Ishikawa (cell line): Measurements from ENCODE around the gene FPGS.

ENCODE experiments used
- CEBPB ChIP-seq: IDR thresholded peaks from 2 replicates; pipeline ENCODE4 v1.6.1; 2012
- CREB1 ChIP-seq: IDR thresholded peaks from 2 replicates; pipeline ENCODE4 v1.6.1; 2012; ENCODE audit warnings: low read depth
- EGR1 ChIP-seq: IDR thresholded peaks from 2 replicates; pipeline ENCODE4 v1.6.1; 2012
- EP300 ChIP-seq: IDR thresholded peaks from 2 replicates; pipeline ENCODE4 v1.6.1; 2012; ENCODE audit warnings: borderline replicate concordance
- FOXM1 ChIP-seq: IDR thresholded peaks from 2 replicates; pipeline ENCODE4 v1.6.1; 2012; ENCODE audit warnings: low read depth, borderline replicate concordance
- MAX ChIP-seq: IDR thresholded peaks from 2 replicates; pipeline ENCODE4 v1.6.1; 2012
- NFIC ChIP-seq: IDR thresholded peaks from 2 replicates; pipeline ENCODE4 v1.6.1; 2012
- RAD21 ChIP-seq: IDR thresholded peaks from 2 replicates; pipeline ENCODE4 v1.6.1; 2012; ENCODE audit warnings: low read depth
- TAF1 ChIP-seq: IDR thresholded peaks from 2 replicates; pipeline ENCODE4 v1.6.1; 2012; ENCODE audit warnings: low read depth, mild to moderate bottlenecking
- TCF12 ChIP-seq: IDR thresholded peaks from 2 replicates; pipeline ENCODE4 v1.6.1; 2012; ENCODE audit warnings: low read depth
- YY1 ChIP-seq: IDR thresholded peaks from 2 replicates; pipeline ENCODE4 v1.6.1; 2012; ENCODE audit warnings: low read depth
- ZBTB7A ChIP-seq: IDR thresholded peaks from 2 replicates; pipeline ENCODE4 v1.6.1; 2012; ENCODE audit warnings: low read depth
- TF ChIP-seq, protein P1 (sequence below): IDR thresholded peaks from 2 replicates; pipeline ENCODE4 v1.6.1; 2012; ENCODE audit warnings: low read depth, mild to moderate bottlenecking
- TF ChIP-seq, protein P2 (sequence below): IDR thresholded peaks from 2 replicates; pipeline ENCODE4 v1.6.1; 2012

GRCh38 chr9:127837346-127837745 is 34.7 kb downstream of the FPGS start:
- TF ChIP-seq CEBPB (no peak), RAD21 (no peak), EGR1 (no peak), MAX (no peak), YY1 (no peak), FOXM1 (no peak), TAF1 (no peak), EP300 (no peak), ZBTB7A (no peak), NFIC (no peak), CREB1 (no peak), TCF12 (no peak)
- TF ChIP-seq, protein P1, sequence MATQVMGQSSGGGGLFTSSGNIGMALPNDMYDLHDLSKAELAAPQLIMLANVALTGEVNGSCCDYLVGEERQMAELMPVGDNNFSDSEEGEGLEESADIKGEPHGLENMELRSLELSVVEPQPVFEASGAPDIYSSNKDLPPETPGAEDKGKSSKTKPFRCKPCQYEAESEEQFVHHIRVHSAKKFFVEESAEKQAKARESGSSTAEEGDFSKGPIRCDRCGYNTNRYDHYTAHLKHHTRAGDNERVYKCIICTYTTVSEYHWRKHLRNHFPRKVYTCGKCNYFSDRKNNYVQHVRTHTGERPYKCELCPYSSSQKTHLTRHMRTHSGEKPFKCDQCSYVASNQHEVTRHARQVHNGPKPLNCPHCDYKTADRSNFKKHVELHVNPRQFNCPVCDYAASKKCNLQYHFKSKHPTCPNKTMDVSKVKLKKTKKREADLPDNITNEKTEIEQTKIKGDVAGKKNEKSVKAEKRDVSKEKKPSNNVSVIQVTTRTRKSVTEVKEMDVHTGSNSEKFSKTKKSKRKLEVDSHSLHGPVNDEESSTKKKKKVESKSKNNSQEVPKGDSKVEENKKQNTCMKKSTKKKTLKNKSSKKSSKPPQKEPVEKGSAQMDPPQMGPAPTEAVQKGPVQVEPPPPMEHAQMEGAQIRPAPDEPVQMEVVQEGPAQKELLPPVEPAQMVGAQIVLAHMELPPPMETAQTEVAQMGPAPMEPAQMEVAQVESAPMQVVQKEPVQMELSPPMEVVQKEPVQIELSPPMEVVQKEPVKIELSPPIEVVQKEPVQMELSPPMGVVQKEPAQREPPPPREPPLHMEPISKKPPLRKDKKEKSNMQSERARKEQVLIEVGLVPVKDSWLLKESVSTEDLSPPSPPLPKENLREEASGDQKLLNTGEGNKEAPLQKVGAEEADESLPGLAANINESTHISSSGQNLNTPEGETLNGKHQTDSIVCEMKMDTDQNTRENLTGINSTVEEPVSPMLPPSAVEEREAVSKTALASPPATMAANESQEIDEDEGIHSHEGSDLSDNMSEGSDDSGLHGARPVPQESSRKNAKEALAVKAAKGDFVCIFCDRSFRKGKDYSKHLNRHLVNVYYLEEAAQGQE, result no peak
- TF ChIP-seq, protein P2, sequence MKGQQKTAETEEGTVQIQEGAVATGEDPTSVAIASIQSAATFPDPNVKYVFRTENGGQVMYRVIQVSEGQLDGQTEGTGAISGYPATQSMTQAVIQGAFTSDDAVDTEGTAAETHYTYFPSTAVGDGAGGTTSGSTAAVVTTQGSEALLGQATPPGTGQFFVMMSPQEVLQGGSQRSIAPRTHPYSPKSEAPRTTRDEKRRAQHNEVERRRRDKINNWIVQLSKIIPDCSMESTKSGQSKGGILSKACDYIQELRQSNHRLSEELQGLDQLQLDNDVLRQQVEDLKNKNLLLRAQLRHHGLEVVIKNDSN, result no peak
